ENCODE results near the gene ZNF446. TPM values are rescaled to one million over a fixed set of nuclear protein-coding genes. Genes with fewer than 3 reads are reported as not detected.

Gene ZNF446
- total and polyA plus RNA-seq, 10 of the 15 experiments (the other 5 are each of a cell fraction or from before 2014, with no cell fraction given) = 0.14 to 6.9 (median 4.1) TPM

- peak; percentile 97 for TF ChIP-seq ZBTB11 (CRISPR knock-in tag; IDR thresholded peaks at IDR 0.05)
- peak; percentile 27; the same call in 1 of the 2 replicates for TF ChIP-seq MTA3 (IDR thresholded peaks at IDR 0.05; ENCODE audit: borderline replicate concordance, low read length)
- TF ChIP-seq ZNF274 (IDR thresholded peaks at IDR 0.05; ENCODE audit: insufficient read depth, insufficient read length) = no peak
- no peak for TF ChIP-seq PAX8 (IDR thresholded peaks at IDR 0.05)
- TF ChIP-seq CEBPZ (IDR thresholded peaks at IDR 0.05; ENCODE audit: low read depth, low read length) = no peak; the same call in 1 of the 2 replicates
- no peak for TF ChIP-seq CUX1 (IDR thresholded peaks at IDR 0.05; ENCODE audit: insufficient replicate concordance, low read depth, low read length)
- TF ChIP-seq HDAC2 (IDR thresholded peaks at IDR 0.05) = no peak
- peak; percentile 86; the same call in 1 of the 2 replicates for TF ChIP-seq SMARCA5 (IDR thresholded peaks at IDR 0.05)
- TF ChIP-seq KAT2A (conservative IDR thresholded peaks at IDR 0.05; ENCODE audit: control insufficient read depth, low read depth, low read length) = no peak
- TF ChIP-seq POLR2AphosphoS2 (IDR thresholded peaks at IDR 0.05; ENCODE audit: low read depth, low read length) = peak; percentile 89
- TF ChIP-seq RB1 (IDR thresholded peaks at IDR 0.05; ENCODE audit: borderline replicate concordance) = peak; percentile 92; the same call in 1 of the 2 replicates
- TF ChIP-seq SMAD5 (IDR thresholded peaks at IDR 0.05; ENCODE audit: low read depth) = peak; percentile 77
- peak; percentile 96 for TF ChIP-seq YY1 (IDR thresholded peaks at IDR 0.05; ENCODE audit: low read depth, low read length)
- peak; percentile 52 for TF ChIP-seq BACH1 (IDR thresholded peaks at IDR 0.05; ENCODE audit: borderline replicate concordance)
- TF ChIP-seq SKIL (IDR thresholded peaks at IDR 0.05; ENCODE audit: low read depth, poor library complexity, severe bottlenecking) = peak; percentile 92
These were observed 43.5 kb downstream of the ZNF446 start, which contains the start of gene ZBTB45 (continued) for GRCh38 chr19:58519355-58520256.
